Measurements from ENCODE around the gene DEPDC1. TPM values are rescaled to one million over a fixed set of nuclear protein-coding genes. Genes with fewer than 3 reads are reported as not detected.

Gene DEPDC1
- total and polyA plus RNA-seq, 4 donors: 0.10 to 0.99 (median 0.25) TPM; not detected in 1

DNA sequence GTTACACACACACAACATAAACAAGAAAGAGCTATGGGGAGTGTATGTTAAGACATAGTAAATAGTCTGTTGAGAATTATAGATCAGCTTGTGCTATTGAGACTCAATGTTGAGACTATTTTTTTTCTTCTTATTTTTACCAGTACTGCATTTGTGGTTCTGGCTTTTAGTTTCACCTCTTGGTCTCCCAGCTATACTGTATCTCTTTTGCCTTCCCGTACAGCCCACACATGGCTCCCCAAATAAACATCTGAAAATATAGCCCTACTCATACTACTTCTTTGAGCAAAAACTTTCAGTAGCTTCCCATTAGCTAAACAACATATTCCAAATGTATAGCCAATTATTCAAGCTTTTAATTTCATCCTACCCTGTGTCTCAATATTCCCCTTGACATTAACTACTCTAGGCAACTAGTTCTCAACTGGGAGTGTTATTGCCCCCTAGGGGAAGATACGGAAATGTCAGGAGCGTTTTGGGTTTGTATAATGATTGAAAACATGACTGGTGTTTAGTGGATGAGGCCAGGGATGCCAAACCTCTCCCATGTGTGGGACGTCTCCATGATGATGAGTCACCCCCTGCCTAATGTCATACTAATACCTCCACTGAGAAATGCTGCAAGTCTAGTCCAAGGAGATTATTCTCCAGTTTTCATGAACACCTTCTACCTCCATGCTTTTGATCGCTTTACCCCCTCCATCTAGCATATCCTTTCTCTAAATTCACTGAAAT is 53.9 kb downstream of the DEPDC1 start:
- ATAC-seq (ENCODE audit: low FRiP score) (no peak), DNase-seq (no peak)
- H3K27me3 ChIP-seq (ENCODE audit: control insufficient read depth in 1 of 2, insufficient read depth in 2 of 2, low read length in 1 of 2): no peaks in the 10 kb centered on the region
- H3K4me1 ChIP-seq (ENCODE audit: control insufficient read depth in 1 of 2, insufficient read depth in 2 of 2, low read length in 2 of 2): no peaks in the 10 kb centered on the region
- H3K4me3 ChIP-seq (ENCODE audit: low read length in 2 of 2): no peak overlapping the region
- H3K9me3 ChIP-seq (ENCODE audit: control insufficient read depth, low read length): no peaks in the 10 kb centered on the region
- WGBS, 2 donors: 39 to 41% methylated on average over 5 of the region's 5 CpGs
- H3K27ac ChIP-seq (ENCODE audit: low read depth in 1 of 2, low read length in 2 of 2): no peak overlapping the region
- H3K36me3 ChIP-seq (ENCODE audit: control insufficient read depth in 1 of 2, insufficient read depth in 2 of 2, low read length in 1 of 2): no peaks in the 10 kb centered on the region
- intact Hi-C loops (cut with DNase I): loop anchor here (5.0 kb wide), 2 partner anchors 321 to 326 kb away; no protein-coding TSS in a partner anchor

- 83 to 85% methylated on average over 4 of the region's 4 CpGs for WGBS, 2 donors
- Histone ChIP-seq H3K4me3 (ENCODE audit: low read length in 2 of 2) (no peak overlapping the region), H3K9me3 (ENCODE audit: control insufficient read depth, low read length) (no peaks in the 10 kb centered on the region), H3K27ac (ENCODE audit: low read depth in 1 of 2, low read length in 2 of 2) (no peak overlapping the region), H3K27me3 (ENCODE audit: control insufficient read depth in 1 of 2, insufficient read depth in 2 of 2, low read length in 1 of 2) (no peaks in the 10 kb centered on the region), H3K36me3 (ENCODE audit: control insufficient read depth in 1 of 2, insufficient read depth in 2 of 2, low read length in 1 of 2) (no peaks in the 10 kb centered on the region), H3K4me1 (ENCODE audit: control insufficient read depth in 1 of 2, insufficient read depth in 2 of 2, low read length in 2 of 2) (no peaks in the 10 kb centered on the region)
- DNase-seq: no peak
- intact Hi-C loops (cut with DNase I): loop anchor here (5.0 kb wide), 2 partner anchors 320 to 325 kb away; no protein-coding TSS in a partner anchor
- no peak for ATAC-seq (ENCODE audit: low FRiP score)
Measured at GRCh38 chr1:68442006-68442405, 54.9 kb downstream of the DEPDC1 start.

DNA sequence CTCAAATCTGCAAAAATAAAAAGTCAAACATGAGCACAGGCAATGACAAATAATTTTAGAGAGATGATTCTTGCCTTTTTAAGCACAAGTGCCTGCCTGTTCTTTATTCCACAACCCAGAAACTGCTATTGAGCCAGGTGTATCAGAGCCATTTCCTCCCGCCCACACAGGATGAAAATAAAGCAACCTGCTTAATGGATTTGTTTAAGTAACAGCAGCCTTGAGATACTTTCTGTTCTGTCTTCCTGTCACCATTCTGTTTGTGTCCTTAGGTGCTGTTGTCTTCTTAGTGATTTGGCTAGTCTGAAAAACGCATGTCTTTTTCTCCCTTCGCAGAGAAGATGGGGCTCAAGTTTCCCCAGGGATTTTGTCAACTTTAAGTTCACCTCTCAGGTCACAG is 58.6 kb downstream of the DEPDC1 start:
- intact Hi-C loops (cut with DNase I): no loop called here
- Histone ChIP-seq H3K9me3 (ENCODE audit: control insufficient read depth, low read length) (no peaks in the 10 kb centered on the region), H3K4me1 (ENCODE audit: control insufficient read depth in 1 of 2, insufficient read depth in 2 of 2, low read length in 2 of 2) (no peaks in the 10 kb centered on the region), H3K36me3 (ENCODE audit: control insufficient read depth in 1 of 2, insufficient read depth in 2 of 2, low read length in 1 of 2) (no peaks in the 10 kb centered on the region), H3K4me3 (ENCODE audit: low read length in 2 of 2) (no peak overlapping the region), H3K27me3 (ENCODE audit: control insufficient read depth in 1 of 2, insufficient read depth in 2 of 2, low read length in 1 of 2) (no peaks in the 10 kb centered on the region), H3K27ac (ENCODE audit: low read depth in 1 of 2, low read length in 2 of 2) (no peak overlapping the region)
- no peak for ATAC-seq (ENCODE audit: low FRiP score)
- DNase-seq: no peak
- WGBS, 2 donors: 80 to 89% methylated on average over 3 of the region's 3 CpGs

GRCh38 chr1:68433395-68433794 is 63.5 kb downstream of the DEPDC1 start:
- H3K36me3 ChIP-seq (ENCODE audit: control insufficient read depth in 1 of 2, insufficient read depth in 2 of 2, low read length in 1 of 2): no peaks in the 10 kb centered on the region
- DNase-seq (no peak), ATAC-seq (ENCODE audit: low FRiP score) (no peak)
- no peaks in the 10 kb centered on the region for H3K27me3 ChIP-seq (ENCODE audit: control insufficient read depth in 1 of 2, insufficient read depth in 2 of 2, low read length in 1 of 2)
- H3K9me3 ChIP-seq (ENCODE audit: control insufficient read depth, low read length): no peaks in the 10 kb centered on the region
- H3K4me1 ChIP-seq (ENCODE audit: control insufficient read depth in 1 of 2, insufficient read depth in 2 of 2, low read length in 2 of 2): no peaks in the 10 kb centered on the region
- intact Hi-C loops (cut with DNase I): no loop called here
- H3K27ac ChIP-seq (ENCODE audit: low read depth in 1 of 2, low read length in 2 of 2): no peak overlapping the region
- no peak overlapping the region for H3K4me3 ChIP-seq (ENCODE audit: low read length in 2 of 2)
- WGBS, 2 donors: 77 to 79% methylated on average over 2 of the region's 2 CpGs

DNA sequence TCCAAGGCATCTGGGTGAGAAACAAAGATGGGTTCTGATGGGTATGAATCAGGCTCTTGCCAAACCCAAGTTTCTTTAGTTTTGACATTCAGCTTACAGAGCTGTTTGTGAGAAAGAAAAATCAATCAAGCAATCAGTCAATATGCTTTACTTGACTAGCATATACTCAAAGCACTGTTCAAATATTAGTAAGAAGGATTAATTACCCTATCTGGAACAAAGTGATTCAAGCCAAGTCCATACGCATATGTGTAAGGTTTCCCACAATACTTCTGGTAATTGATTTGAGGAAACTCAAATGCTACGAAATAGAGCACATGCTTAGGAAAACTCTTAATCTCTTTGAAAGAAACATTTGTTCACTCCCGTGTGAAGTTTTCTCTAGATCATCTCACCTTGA is 65.8 kb downstream of the DEPDC1 start:
- intact Hi-C loops (cut with DNase I): no loop called here
- H3K9me3 ChIP-seq (ENCODE audit: control insufficient read depth, low read length): no peaks in the 10 kb centered on the region

DNA sequence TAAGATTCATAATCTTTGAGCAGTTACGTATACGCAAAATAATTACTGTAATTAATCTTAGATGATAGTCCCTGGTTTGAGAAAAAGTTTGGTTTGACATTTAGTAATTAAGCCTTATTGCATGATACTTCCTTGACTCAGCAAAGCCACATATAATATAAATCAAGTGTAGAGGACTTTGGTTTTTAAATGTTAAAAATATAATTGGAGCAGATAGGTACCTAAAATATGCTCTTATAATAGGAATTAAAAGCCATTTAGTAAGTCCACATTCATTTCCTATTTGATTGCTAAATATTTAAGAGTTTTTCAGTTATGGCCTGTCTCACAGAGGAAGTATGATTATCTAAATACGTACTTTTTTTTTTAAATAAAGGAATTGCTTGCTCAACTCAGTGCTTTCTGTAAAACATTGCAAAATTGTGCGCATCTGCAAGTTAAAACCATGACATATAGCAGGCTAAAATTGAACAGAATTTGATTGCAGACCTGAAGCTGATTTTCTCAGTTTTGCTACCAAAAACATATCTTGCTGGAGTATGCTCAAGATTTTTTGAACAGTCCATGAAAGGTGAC is 67.6 kb downstream of the DEPDC1 start:
- no peaks in the 10 kb centered on the region for H3K9me3 ChIP-seq (ENCODE audit: control insufficient read depth, low read length)
- DNase-seq: no peak
- no peak overlapping the region for H3K27ac ChIP-seq (ENCODE audit: low read depth in 1 of 2, low read length in 2 of 2)
- 92 to 93% methylated on average over 4 of the region's 4 CpGs for WGBS, 2 donors
- no peaks in the 10 kb centered on the region for H3K4me1 ChIP-seq (ENCODE audit: control insufficient read depth in 1 of 2, insufficient read depth in 2 of 2, low read length in 2 of 2)
- intact Hi-C loops (cut with DNase I): no loop called here
- no peaks in the 10 kb centered on the region for H3K27me3 ChIP-seq (ENCODE audit: control insufficient read depth in 1 of 2, insufficient read depth in 2 of 2, low read length in 1 of 2)
- H3K4me3 ChIP-seq (ENCODE audit: low read length in 2 of 2): no peak overlapping the region
- ATAC-seq (ENCODE audit: low FRiP score): no peak
- H3K36me3 ChIP-seq (ENCODE audit: control insufficient read depth in 1 of 2, insufficient read depth in 2 of 2, low read length in 1 of 2): no peaks in the 10 kb centered on the region

More for the DNA sequence above, 65.8 kb downstream of the DEPDC1 start:
- 82 to 85% methylated on average over 3 of the region's 3 CpGs for WGBS, 2 donors
- Histone ChIP-seq H3K27me3 (ENCODE audit: control insufficient read depth in 1 of 2, insufficient read depth in 2 of 2, low read length in 1 of 2) (no peaks in the 10 kb centered on the region), H3K4me1 (ENCODE audit: control insufficient read depth in 1 of 2, insufficient read depth in 2 of 2, low read length in 2 of 2) (no peaks in the 10 kb centered on the region), H3K27ac (ENCODE audit: low read depth in 1 of 2, low read length in 2 of 2) (no peak overlapping the region), H3K4me3 (ENCODE audit: low read length in 2 of 2) (no peak overlapping the region), H3K36me3 (ENCODE audit: control insufficient read depth in 1 of 2, insufficient read depth in 2 of 2, low read length in 1 of 2) (no peaks in the 10 kb centered on the region)
- ATAC-seq (ENCODE audit: low FRiP score): no peak
- DNase-seq: no peak

- Histone ChIP-seq H3K4me3 (ENCODE audit: low read length in 2 of 2) (no peak overlapping the region), H3K4me1 (ENCODE audit: control insufficient read depth in 1 of 2, insufficient read depth in 2 of 2, low read length in 2 of 2) (no peaks in the 10 kb centered on the region), H3K27ac (ENCODE audit: low read depth in 1 of 2, low read length in 2 of 2) (no peak overlapping the region), H3K36me3 (ENCODE audit: control insufficient read depth in 1 of 2, insufficient read depth in 2 of 2, low read length in 1 of 2) (no peaks in the 10 kb centered on the region), H3K27me3 (ENCODE audit: control insufficient read depth in 1 of 2, insufficient read depth in 2 of 2, low read length in 1 of 2) (no peaks in the 10 kb centered on the region), H3K9me3 (ENCODE audit: control insufficient read depth, low read length) (no peaks in the 10 kb centered on the region)
- intact Hi-C loops (cut with DNase I): no loop called here
- 84 to 86% methylated on average over 2 of the region's 2 CpGs for WGBS, 2 donors
- DNase-seq (no peak), ATAC-seq (ENCODE audit: low FRiP score) (no peak)
Measured at GRCh38 chr1:68426594-68426993, 70.3 kb downstream of the DEPDC1 start.
